Mesendoderm (in vitro differentiated cells): Measurements from ENCODE around the gene KCNF1.

Source experiments
- DNase-seq: peaks from one replicate; pipeline ENCODE4 v3.0.0; 2013
- H2AK5ac ChIP-seq: 2 replicates; pipeline ENCODE4 v1.6.1; 2013; ENCODE audit warnings: low read length, inconsistent platforms
- H2BK120ac ChIP-seq: 2 replicates; pipeline ENCODE4 v1.6.1; 2013; ENCODE audit warnings: low read depth, mild to moderate bottlenecking, low read length, moderate library complexity, mixed read lengths
- H2BK15ac ChIP-seq: replicated peaks from 2 replicates; pipeline ENCODE4 v1.6.1; 2013; ENCODE audit warnings: low read depth, mild to moderate bottlenecking, moderate library complexity
- H2BK5ac ChIP-seq: 2 replicates; pipeline ENCODE4 v1.6.1; 2013; ENCODE audit warnings: low read length, inconsistent platforms
- H3K18ac ChIP-seq: 2 replicates; pipeline ENCODE4 v1.6.1; 2013; ENCODE audit warnings: mild to moderate bottlenecking, low read length, mixed read lengths
- H3K23ac ChIP-seq: one replicate; pipeline ENCODE4 v1.6.1; 2013; ENCODE audit warnings: low read length
- H3K27ac ChIP-seq: 2 replicates; pipeline ENCODE4 v1.5.1; 2013; ENCODE audit warnings: low read depth, mild to moderate bottlenecking, inconsistent platforms, low read length, moderate library complexity
- H3K27me3 ChIP-seq: 2 replicates; pipeline ENCODE4 v1.6.1; 2013; ENCODE audit warnings: low read length, control low read depth, mild to moderate bottlenecking, inconsistent platforms; ENCODE audit not compliant: insufficient read depth, poor library complexity
- H3K36me3 ChIP-seq: 2 replicates; pipeline ENCODE4 v1.6.1; 2013; ENCODE audit warnings: low read length, inconsistent platforms; ENCODE audit not compliant: control insufficient read depth, insufficient read depth
- H3K4ac ChIP-seq: one replicate; pipeline ENCODE4 v1.6.1; 2013; ENCODE audit warnings: low read depth, mild to moderate bottlenecking, low read length, moderate library complexity
- H3K4me1 ChIP-seq: 2 replicates; pipeline ENCODE4 v1.6.1; 2013; ENCODE audit warnings: low read depth, low read length, inconsistent platforms; ENCODE audit not compliant: control insufficient read depth
- H3K4me2 ChIP-seq: 2 replicates; pipeline ENCODE4 v1.6.1; 2013; ENCODE audit warnings: low read length
- H3K4me3 ChIP-seq: 2 replicates; pipeline ENCODE4 v1.5.1; 2013; ENCODE audit warnings: mild to moderate bottlenecking, low read length
- H3K56ac ChIP-seq: one replicate; pipeline ENCODE4 v1.6.1; 2013; ENCODE audit warnings: low read length
- H3K79me1 ChIP-seq: 2 replicates; pipeline ENCODE4 v1.6.1; 2013; ENCODE audit warnings: low read length, inconsistent platforms
- H3K79me2 ChIP-seq: 2 replicates; pipeline ENCODE4 v1.6.1; 2013; ENCODE audit warnings: mild to moderate bottlenecking, low read length; ENCODE audit not compliant: control insufficient read depth, insufficient read depth
- H3K9ac ChIP-seq: 2 replicates; pipeline ENCODE4 v1.6.1; 2013; ENCODE audit warnings: low read length, inconsistent platforms
- H4K5ac ChIP-seq: one replicate; pipeline ENCODE4 v1.6.1; 2013; ENCODE audit warnings: low read length
- H4K8ac ChIP-seq: one replicate; pipeline ENCODE4 v1.6.1; 2013; ENCODE audit warnings: low read depth, mild to moderate bottlenecking, control low read depth, low read length, moderate library complexity
- WGBS: extraction: QIAGEN DNeasy Blood & Tissue Kit; methylation state at CpG from one replicate; pipeline ENCODE4 v1.1.7; 2013; ENCODE audit warnings: low lambda C conversion rate, missing lambda C conversion rate; ENCODE audit not compliant: insufficient coverage; ENCODE audit errors: extremely low coverage; 5-methylcytosine and 5-hydroxymethylcytosine counted together

Gene KCNF1

GRCh38 chr2:10913501-10914271 is 2.0 kb downstream of the KCNF1 start:
- DNase-seq = no peak
- H3K27ac ChIP-seq = no peak overlapping the region
- H2AK5ac ChIP-seq = no peak overlapping the region
- H4K8ac ChIP-seq = no peak overlapping the region
- H3K79me2 ChIP-seq = no peaks in the 10 kb centered on the region
- no peak overlapping the region for H2BK5ac ChIP-seq
- no peaks in the 10 kb centered on the region for H3K27me3 ChIP-seq
- no CpG with 5 or more reads among the region's 38 CpGs for WGBS
- no peak overlapping the region for H2BK15ac ChIP-seq
- H2BK120ac ChIP-seq = no peak overlapping the region
- peaks cover 13% of the 10 kb centered on the region for H3K4me1 ChIP-seq
- no peaks in the 10 kb centered on the region for H3K36me3 ChIP-seq
- H3K18ac ChIP-seq = no peak overlapping the region
- no peak overlapping the region for H3K23ac ChIP-seq
- peak overlapping the region; percentile 27 for H3K56ac ChIP-seq
- H3K4ac ChIP-seq = no peak overlapping the region
- H3K9ac ChIP-seq = no peak overlapping the region
- no peaks in the 10 kb centered on the region for H3K79me1 ChIP-seq
- H4K5ac ChIP-seq = no peak overlapping the region
- no peak overlapping the region for H3K4me2 ChIP-seq
- no peak overlapping the region for H3K4me3 ChIP-seq

- Histone ChIP-seq H3K27ac (no peak overlapping the region), H3K9ac (no peak overlapping the region), H3K79me2 (no peaks in the 10 kb centered on the region), H3K4me1 (peaks cover 11% of the 10 kb centered on the region), H3K18ac (no peak overlapping the region), H3K36me3 (no peaks in the 10 kb centered on the region), H3K4me2 (no peak overlapping the region), H3K79me1 (no peaks in the 10 kb centered on the region), H4K8ac (no peak overlapping the region), H2AK5ac (no peak overlapping the region), H4K5ac (no peak overlapping the region), H3K4ac (no peak overlapping the region), H3K27me3 (no peaks in the 10 kb centered on the region), H3K56ac (no peak overlapping the region), H2BK15ac (no peak overlapping the region), H3K23ac (no peak overlapping the region), H2BK120ac (no peak overlapping the region), H3K4me3 (no peak overlapping the region), H2BK5ac (no peak overlapping the region)
- peak; percentile 84 for DNase-seq
- WGBS = no CpG with 5 or more reads among the region's 7 CpGs
Observed at GRCh38 chr2:10914272-10914693, 2.5 kb downstream of the KCNF1 start.

GRCh38 chr2:10915236-10915635 is 3.5 kb downstream of the KCNF1 start:
- Histone ChIP-seq H3K27me3 (no peaks in the 10 kb centered on the region), H3K36me3 (no peaks in the 10 kb centered on the region), H3K4me3 (no peak overlapping the region), H3K79me1 (no peaks in the 10 kb centered on the region), H4K5ac (no peak overlapping the region), H2BK5ac (no peak overlapping the region), H3K9ac (no peak overlapping the region), H3K79me2 (no peaks in the 10 kb centered on the region), H3K4ac (no peak overlapping the region), H3K18ac (no peak overlapping the region), H3K27ac (no peak overlapping the region), H2BK15ac (no peak overlapping the region), H2BK120ac (no peak overlapping the region), H3K56ac (no peak overlapping the region), H3K23ac (no peak overlapping the region), H3K4me1 (peaks cover 5% of the 10 kb centered on the region), H4K8ac (no peak overlapping the region), H2AK5ac (no peak overlapping the region), H3K4me2 (no peak overlapping the region)
- WGBS = no CpG with 5 or more reads among the region's 7 CpGs
- DNase-seq = no peak

DNA sequence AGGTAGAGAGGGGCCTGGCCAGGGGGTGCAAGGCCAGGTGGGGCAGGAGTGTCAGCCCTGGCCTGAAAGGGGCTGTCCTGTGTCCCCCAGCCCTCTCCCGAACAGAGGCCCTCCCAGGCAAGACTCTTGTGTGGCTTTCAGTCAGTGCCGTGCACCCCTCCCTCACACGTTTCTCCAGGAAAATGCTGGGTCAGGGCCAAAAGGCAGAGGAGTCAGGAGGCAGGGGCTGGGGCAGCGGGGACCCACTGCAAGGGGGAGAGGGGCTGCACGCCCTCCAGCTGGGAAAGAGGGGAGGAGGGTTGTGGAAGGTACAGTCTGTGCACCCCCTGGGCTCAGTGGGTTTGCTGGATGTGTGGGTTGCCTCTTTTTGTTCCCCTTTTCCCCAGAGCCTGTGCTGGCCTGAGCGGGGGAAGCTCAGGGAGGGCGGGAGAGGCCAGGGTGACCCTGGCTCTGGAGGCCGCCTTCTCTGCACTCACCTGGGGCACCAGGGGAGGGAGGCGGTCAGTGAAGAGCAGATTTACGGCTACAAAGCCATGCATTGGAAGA is 4.1 kb downstream of the KCNF1 start:
- Histone ChIP-seq H3K79me2 (no peaks in the 10 kb centered on the region), H4K5ac (no peak overlapping the region), H3K23ac (no peak overlapping the region), H3K4me2 (no peak overlapping the region), H3K27me3 (no peaks in the 10 kb centered on the region), H3K56ac (peak overlapping the region; percentile 56), H3K4me1 (peaks cover 2% of the 10 kb centered on the region), H3K4me3 (no peak overlapping the region), H2BK5ac (no peak overlapping the region), H3K18ac (no peak overlapping the region), H3K4ac (no peak overlapping the region), H3K9ac (no peak overlapping the region), H3K79me1 (no peaks in the 10 kb centered on the region), H2BK15ac (no peak overlapping the region), H4K8ac (no peak overlapping the region), H2AK5ac (no peak overlapping the region), H3K27ac (no peak overlapping the region), H2BK120ac (no peak overlapping the region), H3K36me3 (no peaks in the 10 kb centered on the region)
- no CpG with 5 or more reads among the region's 10 CpGs for WGBS
- DNase-seq = no peak

- Histone ChIP-seq H3K27me3 (no peaks in the 10 kb centered on the region), H2AK5ac (no peak overlapping the region), H3K4ac (no peak overlapping the region), H3K56ac (no peak overlapping the region), H3K79me2 (no peaks in the 10 kb centered on the region), H3K4me2 (no peak overlapping the region), H3K4me1 (no peaks in the 10 kb centered on the region), H4K8ac (no peak overlapping the region), H3K79me1 (no peaks in the 10 kb centered on the region), H3K27ac (no peak overlapping the region), H3K4me3 (no peak overlapping the region), H3K36me3 (no peaks in the 10 kb centered on the region), H2BK120ac (no peak overlapping the region), H2BK15ac (no peak overlapping the region), H2BK5ac (no peak overlapping the region), H3K23ac (no peak overlapping the region), H3K18ac (no peak overlapping the region), H3K9ac (no peak overlapping the region), H4K5ac (no peak overlapping the region)
- WGBS = no CpG with 5 or more reads among the region's 6 CpGs
- no peak for DNase-seq
Observed at GRCh38 chr2:10916953-10917352, 5.2 kb downstream of the KCNF1 start.
